Fibroblast of peridontal ligament (primary cell): ENCODE measurements around the gene NEMF.
A peak's percentile ranks its signal among the peaks of the same experiment; 100 is the strongest.
"Not testable (repeated sequence)": the region's sequence is repeated elsewhere in the genome, so short reads cannot be mapped to it uniquely, and the experiment has no call there.

ENCODE experiments used
- DNase-seq: peaks from one replicate; pipeline ENCODE4 v3.0.0-alpha.2; 2010; ENCODE audit errors: extremely low read depth

The NEMF gene

GRCh38 chr14:49852301-49853157, at the start of gene NEMF:
Gene NEMF, minus strand, starts transcription at chr14:49852788. Its CDS starts 35 bp downstream, at chr14:49852753.
- peak; percentile 94 for DNase-seq

GRCh38 chr14:49900973-49901372, 48.4 kb upstream of the NEMF start:
- DNase-seq, result no peak

GRCh38 chr14:49898485-49898884, 45.9 kb upstream of the NEMF start:
- no peak for DNase-seq

GRCh38 chr14:49897965-49898364, 45.4 kb upstream of the NEMF start:
- DNase-seq, result no peak

GRCh38 chr14:49897414-49897813, 44.8 kb upstream of the NEMF start:
- DNase-seq, result no peak

- no peak for DNase-seq
These were observed 44.4 kb upstream of the NEMF start for GRCh38 chr14:49896966-49897365.

GRCh38 chr14:49896272-49896671, 43.7 kb upstream of the NEMF start:
- DNase-seq, result not testable (repeated sequence)

GRCh38 chr14:49895480-49895879, 42.9 kb upstream of the NEMF start:
- no peak for DNase-seq

- DNase-seq, result not testable (repeated sequence)
These were observed 41.9 kb upstream of the NEMF start for GRCh38 chr14:49894214-49895107.

- no peak for DNase-seq
These were observed 41.0 kb upstream of the NEMF start for GRCh38 chr14:49893309-49894213.

- DNase-seq, result peak; percentile 95
These were observed 40.2 kb upstream of the NEMF start, which contains the start of gene ARF6 for GRCh38 chr14:49892636-49893308. Gene ARF6, plus strand, starts transcription at chr14:49893082. Its CDS starts 655 bp downstream, at chr14:49893737.

- DNase-seq, result peak; percentile 93
These were observed 39.7 kb upstream of the NEMF start for GRCh38 chr14:49892301-49892635.

- no peak for DNase-seq
These were observed 35.7 kb upstream of the NEMF start for GRCh38 chr14:49888293-49888692.

- no peak for DNase-seq
These were observed 33.9 kb upstream of the NEMF start for GRCh38 chr14:49886523-49886922.

- no peak for DNase-seq
These were observed 30.5 kb upstream of the NEMF start for GRCh38 chr14:49882826-49883694.

GRCh38 chr14:49881350-49882001, 28.9 kb upstream of the NEMF start:
- DNase-seq, result no peak

GRCh38 chr14:49880267-49881064, 27.9 kb upstream of the NEMF start:
- no peak for DNase-seq

GRCh38 chr14:49879646-49880204, 27.1 kb upstream of the NEMF start:
- DNase-seq, result no peak
